Effector memory CD8-positive, alpha-beta T cell (primary cell): ENCODE measurements around the gene ZNF77.
"Not testable (repeated sequence)": the region's sequence is repeated elsewhere in the genome, so short reads cannot be mapped to it uniquely, and the experiment has no call there.

Experiments
- ATAC-seq: fragments of 150-1000 bp; cut with Tn5 transposase; replicated peaks from 2 replicates; pipeline ENCODE4 v1.10.0; 2021; ENCODE audit warnings: mild to moderate bottlenecking, moderate library complexity
- DNase-seq, 3 experiments: peaks; one replicate each; pipeline ENCODE4 v3.0.0; 2021
- H3K27ac Mint-ChIP-seq, 2 donors: one replicate each; pipeline ENCODE4 v1.8.0; 2022; ENCODE audit warnings: mild to moderate bottlenecking in 2 of 2, mixed read lengths in 2 of 2, moderate library complexity in 2 of 2
- H3K27me3 Mint-ChIP-seq, 2 donors: one replicate each; pipeline ENCODE4 v1.8.0; 2022; ENCODE audit warnings: mixed read lengths in 2 of 2
- H3K36me3 Mint-ChIP-seq: one replicate; pipeline ENCODE4 v1.8.0; 2022; ENCODE audit warnings: mild to moderate bottlenecking, moderate library complexity, mixed read lengths; ENCODE audit not compliant: insufficient read depth
- H3K4me1 Mint-ChIP-seq, 2 donors: one replicate each; pipeline ENCODE4 v1.8.0; 2022; ENCODE audit warnings: low read depth in 2 of 2, mixed read lengths in 2 of 2
- H3K4me3 Mint-ChIP-seq, 2 donors: one replicate each; pipeline ENCODE4 v1.8.0; 2022; ENCODE audit warnings: mild to moderate bottlenecking in 2 of 2, mixed read lengths in 2 of 2, moderate library complexity in 2 of 2
- H3K9me3 Mint-ChIP-seq, 2 donors: one replicate each; pipeline ENCODE4 v1.8.0; 2022; ENCODE audit warnings: mixed read lengths in 2 of 2

The ZNF77 gene

GRCh38 chr19:2978772-2979171, 34.0 kb upstream of the ZNF77 start:
- Mint-ChIP-seq H3K27ac (no peak overlapping the region), H3K4me1 (peaks cover 11 to 13% of the 10 kb centered on the region in 2 donors), H3K9me3 (no peaks in the 10 kb centered on the region), H3K27me3 (peaks cover 27 to 37% of the 10 kb centered on the region in 2 donors), H3K4me3 (no peak overlapping the region), H3K36me3 (peaks cover 5% of the 10 kb centered on the region)
- DNase-seq (no peak), ATAC-seq (no peak)

- Mint-ChIP-seq H3K4me1 (peaks cover 10 to 13% of the 10 kb centered on the region in 2 donors), H3K4me3 (no peak overlapping the region), H3K36me3 (peaks cover 8% of the 10 kb centered on the region), H3K27ac (no peak overlapping the region), H3K9me3 (no peaks in the 10 kb centered on the region), H3K27me3 (peaks cover 27 to 37% of the 10 kb centered on the region in 2 donors)
- DNase-seq (no peak), ATAC-seq (no peak)
Observed at GRCh38 chr19:2978166-2978767, 33.5 kb upstream of the ZNF77 start.

DNA sequence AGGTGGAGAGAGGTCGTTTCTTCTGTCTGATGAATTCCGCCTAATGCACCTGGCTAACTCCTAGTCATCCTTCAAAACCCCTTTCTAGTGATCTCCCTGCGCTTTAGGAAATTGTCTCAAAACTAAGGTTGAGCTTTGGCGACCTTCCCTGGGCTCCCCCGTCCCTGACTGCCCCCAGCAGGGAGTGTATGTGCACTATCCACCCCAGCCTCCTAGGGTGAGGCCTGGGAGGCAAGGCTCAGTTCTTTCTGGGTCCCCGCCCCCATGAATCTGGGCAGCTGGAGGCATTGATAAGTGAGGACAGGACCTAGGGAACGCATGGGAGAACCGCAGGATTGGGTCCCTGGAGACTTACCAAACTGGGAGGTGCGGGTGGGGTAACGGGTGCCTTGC, 33.0 kb upstream of the ZNF77 start:
- Mint-ChIP-seq H3K27ac (peak overlapping the region in 1 of 2 donors; percentile 49), H3K27me3 (peaks cover 24 to 36% of the 10 kb centered on the region in 2 donors), H3K4me1 (peaks cover 7 to 13% of the 10 kb centered on the region in 2 donors), H3K36me3 (peaks cover 8% of the 10 kb centered on the region), H3K4me3 (peak overlapping the region in 1 of 2 donors; percentile 92), H3K9me3 (no peaks in the 10 kb centered on the region)
- no peak for DNase-seq
- ATAC-seq, result no peak

GRCh38 chr19:2977001-2977745, 32.4 kb upstream of the ZNF77 start, which contains the start of gene TLE6:
TLE6 (plus strand) TSS chr19:2977564; CDS start chr19:2978234, 670 bp downstream.
- Mint-ChIP-seq H3K27me3 (peaks cover 24 to 38% of the 10 kb centered on the region in 2 donors), H3K9me3 (no peaks in the 10 kb centered on the region), H3K27ac (peak within 1 kb of the TSS; percentile 49 to 90), H3K36me3 (peaks cover 8% of the 10 kb centered on the region), H3K4me1 (peaks cover 7 to 13% of the 10 kb centered on the region in 2 donors), H3K4me3 (peak within 1 kb of the TSS; percentile 88 to 92)
- DNase-seq, result peak; percentile 83 to 88 (median 85)
- ATAC-seq, result peak; percentile 99

- Mint-ChIP-seq H3K27ac (peak overlapping the region in 1 of 2 donors; percentile 90), H3K36me3 (peaks cover 8% of the 10 kb centered on the region), H3K4me1 (peaks cover 7 to 13% of the 10 kb centered on the region in 2 donors), H3K4me3 (peak overlapping the region; percentile 88 to 92), H3K27me3 (peaks cover 18 to 32% of the 10 kb centered on the region in 2 donors), H3K9me3 (no peaks in the 10 kb centered on the region)
- DNase-seq, result no peak
- ATAC-seq, result no peak
Observed at GRCh38 chr19:2976609-2977000, 31.8 kb upstream of the ZNF77 start.

- no peaks in the 10 kb centered on the region for H3K9me3 Mint-ChIP-seq
- ATAC-seq (no peak), DNase-seq (no peak)
- H3K4me1 Mint-ChIP-seq, result peaks cover 7 to 13% of the 10 kb centered on the region in 2 donors
- peaks cover 14 to 28% of the 10 kb centered on the region in 2 donors for H3K27me3 Mint-ChIP-seq
- peaks cover 8% of the 10 kb centered on the region for H3K36me3 Mint-ChIP-seq
- no peak overlapping the region for H3K4me3 Mint-ChIP-seq
- no peak overlapping the region for H3K27ac Mint-ChIP-seq
Observed at GRCh38 chr19:2974342-2975041, 29.7 kb upstream of the ZNF77 start.

DNA sequence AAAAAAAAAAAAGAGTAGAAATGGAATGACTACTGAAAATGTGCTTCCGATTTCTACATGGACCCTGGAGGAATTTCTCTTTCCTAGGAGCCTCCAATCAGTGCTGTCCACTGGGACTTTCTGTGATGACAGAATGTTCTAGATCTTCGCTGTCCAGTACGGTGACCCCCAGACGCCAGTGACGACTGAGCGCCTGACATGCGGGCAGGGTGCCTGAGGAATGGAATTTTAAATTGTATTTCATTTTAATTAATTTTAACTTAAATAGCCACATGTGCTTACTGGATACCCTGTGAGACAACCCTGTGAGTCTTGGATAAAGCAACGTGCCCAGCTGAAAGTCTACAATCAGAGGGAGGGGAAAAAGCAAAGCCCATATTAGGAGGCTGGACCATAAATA, 28.5 kb upstream of the ZNF77 start:
- no peaks in the 10 kb centered on the region for H3K9me3 Mint-ChIP-seq
- H3K36me3 Mint-ChIP-seq, result peaks cover 8% of the 10 kb centered on the region
- no peak overlapping the region for H3K27ac Mint-ChIP-seq
- H3K4me1 Mint-ChIP-seq, result peaks cover 7 to 13% of the 10 kb centered on the region in 2 donors
- no peak for DNase-seq
- peaks cover 16 to 28% of the 10 kb centered on the region in 2 donors for H3K27me3 Mint-ChIP-seq
- ATAC-seq, result no peak
- no peak overlapping the region for H3K4me3 Mint-ChIP-seq

DNA sequence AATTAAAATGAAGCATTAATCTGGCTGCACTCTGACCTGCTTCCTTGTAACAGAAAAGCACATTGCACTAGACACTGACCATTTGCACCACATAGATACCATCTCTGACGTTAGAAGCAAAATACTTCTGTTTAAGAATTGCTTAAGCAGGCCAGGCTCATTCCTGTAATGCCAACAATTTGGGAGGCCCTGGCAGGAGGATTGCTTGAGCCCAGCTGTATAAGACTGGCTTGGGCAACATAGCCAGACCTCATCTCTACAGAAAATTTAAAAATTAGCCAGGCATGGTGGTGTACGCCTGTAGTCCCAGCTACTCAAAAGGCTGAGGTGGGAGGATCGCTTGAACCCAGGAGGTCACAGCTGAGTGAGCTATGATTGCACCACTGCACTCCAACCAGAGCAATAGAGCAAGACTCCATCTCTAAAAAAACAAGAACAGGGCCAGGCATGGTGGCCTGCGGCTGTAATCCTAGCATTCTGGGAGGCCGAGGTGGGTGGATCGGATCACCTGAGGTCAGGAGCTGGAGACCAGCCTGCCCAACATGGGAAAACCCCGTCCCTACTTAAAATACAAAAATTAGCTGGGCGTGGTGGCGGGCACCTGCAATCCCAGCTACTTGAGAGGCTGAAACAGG, 25.5 kb upstream of the ZNF77 start:
- no peak for DNase-seq
- H3K27ac Mint-ChIP-seq, result peak overlapping the region in 1 of 2 donors; percentile 46
- peaks cover 20 to 28% of the 10 kb centered on the region in 2 donors for H3K27me3 Mint-ChIP-seq

GRCh38 chr19:2969104-2969504, 24.3 kb upstream of the ZNF77 start:
- ATAC-seq (no peak), DNase-seq (no peak)
- peaks cover 13 to 19% of the 10 kb centered on the region in 2 donors for H3K27me3 Mint-ChIP-seq
- H3K36me3 Mint-ChIP-seq, result peaks cover 3% of the 10 kb centered on the region
- H3K9me3 Mint-ChIP-seq, result no peaks in the 10 kb centered on the region
- no peak overlapping the region for H3K27ac Mint-ChIP-seq
- H3K4me3 Mint-ChIP-seq, result no peak overlapping the region
- no peaks in the 10 kb centered on the region for H3K4me1 Mint-ChIP-seq

More for the DNA sequence above, 25.5 kb upstream of the ZNF77 start:
- no peak for ATAC-seq
- Mint-ChIP-seq H3K36me3 (peaks cover 3% of the 10 kb centered on the region), H3K4me1 (no peaks in the 10 kb centered on the region), H3K4me3 (no peak overlapping the region), H3K9me3 (no peaks in the 10 kb centered on the region)

DNA sequence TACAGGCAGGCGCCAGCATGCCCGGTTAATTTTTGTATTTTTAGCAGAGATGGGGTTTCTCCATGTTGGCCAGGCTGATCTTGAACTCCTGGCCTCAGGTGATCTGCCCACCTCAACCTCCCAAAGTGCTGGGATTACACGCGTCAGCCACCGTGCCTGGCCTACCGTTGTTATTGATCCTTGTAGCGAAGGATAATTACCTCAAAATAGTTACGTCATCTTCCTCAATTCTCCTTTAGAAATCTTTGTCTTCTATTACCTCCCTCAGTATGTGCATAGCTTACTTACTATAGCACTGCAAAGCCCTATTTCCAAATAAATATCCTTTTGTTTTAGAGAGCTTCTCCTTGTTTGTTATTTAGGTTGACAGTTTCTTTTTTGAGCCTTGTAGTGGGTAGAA, 23.2 kb upstream of the ZNF77 start:
- Mint-ChIP-seq H3K36me3 (peaks cover 5% of the 10 kb centered on the region), H3K27ac (no peak overlapping the region), H3K4me3 (no peak overlapping the region), H3K4me1 (no peaks in the 10 kb centered on the region), H3K9me3 (no peaks in the 10 kb centered on the region), H3K27me3 (peaks cover 6 to 9% of the 10 kb centered on the region in 2 donors)
- no peak for DNase-seq
- no peak for ATAC-seq

DNA sequence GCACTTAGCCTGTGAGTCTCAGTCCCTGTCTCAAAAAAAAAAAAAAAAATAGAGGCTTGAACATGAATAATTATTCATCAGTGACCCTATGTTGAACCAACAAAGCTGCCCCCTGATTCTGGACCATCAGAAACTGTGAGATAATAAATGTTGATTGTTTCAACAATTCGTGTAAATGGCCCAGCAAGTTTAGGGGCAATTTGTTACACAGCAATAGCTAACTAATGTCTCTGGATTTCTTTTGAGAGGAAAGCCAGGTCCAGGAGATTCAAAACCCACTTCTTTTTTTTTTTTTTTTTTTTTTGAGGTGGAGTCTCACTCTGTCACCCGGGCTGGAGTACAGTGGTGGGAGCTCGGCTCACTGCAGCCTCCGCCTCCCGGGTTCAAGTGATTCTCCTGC, 20.1 kb upstream of the ZNF77 start:
- no peak overlapping the region for H3K4me3 Mint-ChIP-seq
- no peak overlapping the region for H3K27ac Mint-ChIP-seq
- peaks cover 0 to 6% of the 10 kb centered on the region in 2 donors for H3K27me3 Mint-ChIP-seq
- no peak for ATAC-seq
- no peak for DNase-seq
- peaks cover 0 to 3% of the 10 kb centered on the region in 2 donors for H3K4me1 Mint-ChIP-seq
- peaks cover 5% of the 10 kb centered on the region for H3K36me3 Mint-ChIP-seq
- H3K9me3 Mint-ChIP-seq, result no peaks in the 10 kb centered on the region

DNA sequence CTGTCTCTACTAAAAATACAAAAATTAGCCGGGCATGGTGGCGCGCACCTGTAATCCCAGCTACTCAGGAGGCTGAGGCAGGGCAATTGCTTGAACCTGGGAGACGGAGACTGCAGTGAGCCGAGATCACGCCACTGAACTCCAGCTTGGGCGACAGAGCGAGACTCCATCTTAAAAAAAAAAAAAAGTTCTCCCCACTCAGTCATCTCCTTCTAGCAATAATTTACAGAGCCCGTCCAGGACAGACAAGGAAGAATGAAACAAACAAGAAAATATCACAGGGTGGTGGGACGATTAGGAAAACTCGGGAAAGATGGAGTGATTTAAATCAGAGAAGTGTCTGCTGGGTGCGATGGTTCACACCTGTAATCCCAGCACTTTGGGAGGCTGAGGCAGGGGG, 18.9 kb upstream of the ZNF77 start:
- not testable (repeated sequence) for H3K9me3 Mint-ChIP-seq, H3K4me3 Mint-ChIP-seq, H3K36me3 Mint-ChIP-seq, ATAC-seq, H3K4me1 Mint-ChIP-seq, H3K27ac Mint-ChIP-seq, DNase-seq
- peaks cover 0 to 11% of the 10 kb centered on the region in 2 donors for H3K27me3 Mint-ChIP-seq

- Mint-ChIP-seq H3K27ac (no peak overlapping the region), H3K36me3 (peaks cover 5% of the 10 kb centered on the region), H3K4me3 (no peak overlapping the region), H3K4me1 (peaks cover 0 to 3% of the 10 kb centered on the region in 2 donors), H3K9me3 (no peaks in the 10 kb centered on the region), H3K27me3 (peaks cover 0 to 8% of the 10 kb centered on the region in 2 donors)
- DNase-seq (no peak), ATAC-seq (no peak)
Observed at GRCh38 chr19:2963122-2963521, 18.4 kb upstream of the ZNF77 start.
